HG03442 (cell line): ENCODE results near the gene TSPY2.
"Not testable (repeated sequence)": the region's sequence is repeated elsewhere in the genome, so short reads cannot be mapped to it uniquely, and the experiment has no call there.

Experiments
- ATAC-seq: cut with Tn5 transposase; IDR thresholded peaks from one replicate; pipeline ENCODE4 v1.9.1; 2021; ENCODE audit warnings: mild to moderate bottlenecking, moderate library complexity; ENCODE audit not compliant: unreplicated experiment

TSPY2 gene, protein sequence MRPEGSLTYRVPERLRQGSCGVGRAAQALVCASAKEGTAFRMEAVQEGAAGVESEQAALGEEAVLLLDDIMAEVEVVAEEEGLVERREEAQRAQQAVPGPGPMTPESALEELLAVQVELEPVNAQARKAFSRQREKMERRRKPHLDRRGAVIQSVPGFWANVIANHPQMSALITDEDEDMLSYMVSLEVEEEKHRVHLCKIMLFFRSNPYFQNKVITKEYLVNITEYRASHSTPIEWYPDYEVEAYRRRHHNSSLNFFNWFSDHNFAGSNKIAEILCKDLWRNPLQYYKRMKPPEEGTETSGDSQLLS

DNA sequence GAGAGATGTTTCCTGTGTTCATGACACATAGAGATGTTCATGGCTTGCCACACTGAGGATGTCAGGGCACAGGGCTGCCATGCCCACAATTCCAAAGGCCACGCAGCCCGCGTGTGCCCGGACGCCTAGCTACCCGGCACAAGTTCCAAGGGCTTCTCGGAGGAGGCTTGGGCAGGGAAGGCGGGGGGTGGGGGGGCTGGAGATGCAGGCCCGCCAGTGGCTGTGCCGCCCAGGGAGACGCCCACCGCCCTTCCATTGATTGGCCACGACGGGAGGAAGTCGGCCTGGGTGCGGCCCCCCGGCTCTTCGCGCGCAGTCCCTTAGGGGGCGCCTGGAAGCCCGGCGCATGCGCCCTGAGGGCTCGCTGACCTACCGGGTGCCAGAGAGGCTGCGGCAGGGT, at the start of gene TSPY2:
TSPY2 (plus strand) TSS at position 301 of the 400 bp plus-strand sequence; CDS start at position 347, 46 bp downstream.
- ATAC-seq: not testable (repeated sequence)

DNA sequence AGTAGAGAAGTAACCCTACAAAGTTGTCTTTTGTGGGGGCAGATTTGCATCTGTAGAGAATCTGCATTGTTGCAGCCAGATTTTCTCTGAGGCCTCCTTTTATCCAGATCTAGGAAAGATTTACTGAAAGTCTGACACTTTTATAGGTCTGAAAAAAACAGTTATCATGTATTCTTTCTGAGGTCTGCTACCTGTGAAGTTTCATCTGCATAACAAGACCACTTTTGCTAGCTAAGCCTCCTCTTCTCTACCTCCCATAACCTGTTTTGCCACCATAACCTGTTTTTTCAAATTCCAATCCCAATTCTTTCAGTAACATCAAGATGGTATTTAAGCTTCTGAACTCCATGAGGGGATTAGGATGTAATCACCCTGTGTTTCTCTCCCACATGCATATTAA, 36.5 kb upstream of the TSPY2 start:
- not testable (repeated sequence) for ATAC-seq

DNA sequence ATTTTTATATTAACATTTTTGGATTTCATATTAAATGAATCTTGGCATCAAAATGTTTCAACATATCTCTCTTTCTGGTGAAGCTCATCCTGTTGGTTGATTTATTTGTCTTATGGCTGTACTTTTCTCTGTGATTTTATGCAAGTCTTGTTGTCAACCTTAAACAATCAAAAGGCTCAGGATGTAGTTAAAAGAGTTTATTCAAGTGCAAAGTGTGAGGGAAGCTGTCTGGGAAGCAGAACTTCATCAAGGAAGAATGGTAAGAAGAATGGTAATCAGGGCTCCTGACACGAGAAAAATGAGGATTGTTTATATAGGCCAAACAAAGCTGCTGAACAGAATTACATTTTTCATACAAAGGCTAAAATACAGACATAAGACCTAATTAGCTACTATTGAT, 29.0 kb upstream of the TSPY2 start:
- ATAC-seq: not testable (repeated sequence)

DNA sequence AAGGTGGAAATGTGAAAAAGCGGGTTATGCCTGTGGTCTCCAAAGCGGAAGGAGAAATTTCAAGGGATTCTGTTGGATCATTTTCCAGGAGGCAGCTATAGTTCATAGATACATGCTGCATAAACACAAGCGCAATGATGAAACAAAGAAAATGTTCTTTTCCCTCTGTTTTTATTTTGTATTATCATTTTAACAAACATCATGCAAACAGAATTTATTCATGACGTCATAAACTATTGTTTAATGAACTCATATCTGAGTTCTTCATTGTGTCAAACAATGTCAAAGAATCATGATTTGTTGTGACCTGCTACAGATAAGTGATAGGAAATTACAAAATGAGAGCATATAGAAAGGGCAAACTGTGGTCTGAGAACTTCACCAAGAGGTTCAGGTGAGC, 23.8 kb downstream of the TSPY2 start:
- ATAC-seq: not testable (repeated sequence)
